ENCODE results near the gene LTA. TPM values are rescaled to one million over a fixed set of nuclear protein-coding genes. Genes with fewer than 3 reads are reported as not detected.
"Not testable (repeated sequence)": the region's sequence is repeated elsewhere in the genome, so short reads cannot be mapped to it uniquely, and the experiment has no call there.

LTA gene
- total RNA-seq, 1 experiment from 2014 or later = not detected

DNA sequence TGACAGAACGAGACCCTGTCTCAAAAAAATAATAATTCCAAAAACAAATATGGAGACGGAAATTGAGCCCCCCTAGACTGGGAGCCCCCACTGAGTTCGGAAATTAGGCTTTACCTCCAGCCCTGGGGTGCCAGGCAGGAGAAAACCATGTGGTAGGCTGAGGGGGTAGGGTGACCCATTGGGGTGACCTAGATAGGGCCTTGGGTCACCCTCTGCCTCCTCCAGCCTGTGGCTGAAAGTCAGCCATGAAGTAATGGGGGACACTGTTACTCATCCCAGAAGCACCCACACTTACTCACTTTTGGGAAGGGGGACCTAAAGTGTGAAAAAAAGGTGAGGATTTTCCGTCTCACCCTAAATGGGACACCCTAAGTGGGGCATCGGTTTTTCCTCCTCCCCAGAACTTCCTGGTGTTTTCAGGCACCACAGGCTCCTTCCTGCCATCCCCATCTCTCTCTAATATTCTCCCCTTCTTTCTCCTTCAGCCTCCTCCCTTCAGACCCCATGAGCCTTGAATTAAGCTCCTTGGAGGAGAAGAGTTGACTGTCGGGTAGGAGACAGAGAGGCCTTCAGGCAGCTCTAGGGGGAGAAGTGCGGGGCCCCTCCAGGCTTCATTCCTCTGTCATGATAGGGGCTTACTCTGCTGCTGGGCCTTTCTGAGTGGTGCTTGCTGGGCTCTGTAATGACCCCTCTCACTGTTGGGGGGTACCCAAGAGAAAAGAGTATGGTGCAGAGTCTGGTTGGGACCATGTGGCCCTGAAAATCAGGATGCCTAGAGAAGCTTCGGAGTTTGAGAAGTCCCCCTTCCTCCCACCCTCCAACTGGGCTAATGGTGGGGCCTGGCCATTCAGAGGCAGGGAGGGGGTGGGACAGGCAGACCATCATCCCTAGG lies 7.7 kb downstream of the LTA start:
- in situ Hi-C loops (cut with HindIII; ENCODE audit: low pct_unique_long_range_greater_than_20kb, low sequenced_read_pairs) = no loop called here
- no peak for DNase-seq (ENCODE audit: low read depth, low spot score)

DNA sequence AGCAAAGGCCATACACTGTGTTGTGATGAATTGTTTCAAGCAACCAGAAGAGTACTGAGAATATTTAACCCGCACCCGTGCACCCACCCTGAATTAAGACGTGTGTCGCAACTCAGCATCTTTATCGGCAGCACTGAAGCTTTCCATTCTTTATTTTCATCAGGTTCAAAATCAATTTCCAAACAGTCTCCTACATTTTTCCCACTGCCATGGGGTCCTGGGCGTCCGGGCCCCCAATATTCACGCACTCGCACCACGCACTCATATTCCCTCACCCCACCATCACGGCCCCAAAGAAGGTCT lies 8.3 kb downstream of the LTA start:
- in situ Hi-C loops (cut with HindIII; ENCODE audit: low pct_unique_long_range_greater_than_20kb, low sequenced_read_pairs) = no loop called here

DNA sequence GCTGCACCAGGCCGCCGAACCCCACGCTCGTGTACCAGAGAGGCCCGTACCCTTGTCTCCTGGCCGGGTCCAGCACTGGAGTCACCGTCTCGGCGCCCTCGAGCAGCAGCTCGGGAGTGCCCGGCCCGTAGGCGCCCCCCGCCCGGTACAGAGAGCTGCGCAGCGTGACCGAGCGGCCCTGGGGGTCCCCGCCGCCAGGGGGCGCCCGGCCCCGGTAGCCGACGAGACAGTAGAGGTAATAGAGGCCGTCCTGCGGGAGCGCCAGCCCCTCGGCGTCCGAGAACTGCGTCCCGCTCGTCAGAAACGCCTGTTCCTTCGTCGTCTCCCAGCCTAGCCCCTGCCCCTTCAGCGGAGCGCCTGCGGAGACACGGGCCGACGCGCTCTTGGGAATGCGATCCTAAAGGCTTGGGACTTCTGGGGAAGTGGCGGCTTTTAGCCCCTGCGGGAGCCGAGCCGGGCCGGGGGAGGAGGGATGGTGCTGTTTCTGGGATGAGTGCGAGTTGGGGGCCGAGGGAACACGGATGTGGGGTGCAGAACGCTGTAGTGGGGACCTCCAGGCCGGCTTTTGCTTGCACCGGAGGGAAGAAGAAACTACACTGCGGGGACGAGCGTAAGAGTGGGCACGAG lies 8.8 kb downstream of the LTA start:
- in situ Hi-C loops (cut with HindIII; ENCODE audit: low pct_unique_long_range_greater_than_20kb, low sequenced_read_pairs) = no loop called here
- peak; percentile 75 for DNase-seq (ENCODE audit: low read depth, low spot score)

More for the DNA sequence above, 8.3 kb downstream of the LTA start:
- no peak for DNase-seq (ENCODE audit: low read depth, low spot score)

DNA sequence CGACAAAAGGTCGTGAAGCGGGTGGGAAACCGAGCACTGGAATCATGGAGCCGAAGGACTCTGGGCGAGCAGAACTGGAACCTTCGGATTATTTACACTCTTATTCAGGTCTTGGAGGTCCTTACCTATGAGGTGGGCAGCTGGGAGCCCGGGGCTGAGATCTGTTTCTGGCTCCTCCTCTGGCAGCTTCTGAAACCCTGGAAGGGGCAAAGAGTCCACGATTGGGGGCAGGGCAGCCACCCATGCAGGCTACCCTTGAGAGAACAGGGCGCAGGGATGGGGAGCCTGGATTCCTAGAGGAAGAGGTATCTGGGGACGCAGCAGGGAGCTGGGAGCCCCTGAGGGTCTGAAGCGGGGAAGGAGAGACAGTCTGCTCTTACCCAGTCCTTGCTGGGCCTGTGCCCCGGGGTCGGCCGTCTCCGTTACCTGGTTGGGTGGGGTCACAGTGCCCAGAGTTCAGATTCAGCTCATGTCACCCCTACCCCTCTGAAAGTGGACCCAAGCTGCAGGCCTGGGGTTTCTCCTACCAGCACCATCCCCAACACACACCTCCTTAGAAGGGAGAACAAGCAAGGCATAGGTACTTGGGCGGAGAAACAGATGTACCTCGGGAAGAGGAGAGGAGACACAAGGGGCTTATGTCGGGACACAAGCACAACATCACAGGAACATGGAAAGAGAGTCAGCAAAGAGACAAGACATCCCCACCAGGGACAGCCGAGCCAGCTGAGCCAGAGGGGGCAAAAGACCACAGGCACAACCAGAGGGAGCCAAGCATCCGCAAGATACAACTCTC lies 9.5 kb downstream of the LTA start:
- in situ Hi-C loops (cut with HindIII; ENCODE audit: low pct_unique_long_range_greater_than_20kb, low sequenced_read_pairs) = no loop called here
- DNase-seq (ENCODE audit: low read depth, low spot score) = no peak

DNA sequence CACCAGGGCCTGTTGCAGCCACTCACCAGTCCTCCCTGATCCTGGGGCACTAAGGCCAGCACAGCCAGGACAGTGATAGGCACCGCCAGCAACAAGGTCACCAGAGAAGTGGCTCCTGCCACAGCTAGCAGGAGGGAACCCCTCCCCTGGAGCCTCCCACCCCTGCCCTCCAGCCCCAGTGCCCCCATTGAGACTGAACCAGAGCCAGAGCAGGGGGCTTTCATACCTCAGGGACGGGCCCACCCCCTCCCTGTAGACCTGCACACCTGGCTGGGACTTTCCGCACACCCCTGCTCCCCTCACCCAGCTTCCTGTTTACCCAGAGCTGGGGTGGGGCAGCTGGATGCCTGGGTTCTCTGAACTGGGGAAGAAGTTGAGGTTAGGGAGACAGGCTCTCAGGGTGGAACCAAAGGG lies 10.1 kb downstream of the LTA start, which contains the start of gene LTB:
LTB (minus strand) TSS at position 195 of the 414 bp plus-strand sequence; CDS start at position 188, 7 bp downstream.
- DNase-seq (ENCODE audit: low read depth, low spot score) = no peak
- in situ Hi-C loops (cut with HindIII; ENCODE audit: low pct_unique_long_range_greater_than_20kb, low sequenced_read_pairs) = no loop called here

DNA sequence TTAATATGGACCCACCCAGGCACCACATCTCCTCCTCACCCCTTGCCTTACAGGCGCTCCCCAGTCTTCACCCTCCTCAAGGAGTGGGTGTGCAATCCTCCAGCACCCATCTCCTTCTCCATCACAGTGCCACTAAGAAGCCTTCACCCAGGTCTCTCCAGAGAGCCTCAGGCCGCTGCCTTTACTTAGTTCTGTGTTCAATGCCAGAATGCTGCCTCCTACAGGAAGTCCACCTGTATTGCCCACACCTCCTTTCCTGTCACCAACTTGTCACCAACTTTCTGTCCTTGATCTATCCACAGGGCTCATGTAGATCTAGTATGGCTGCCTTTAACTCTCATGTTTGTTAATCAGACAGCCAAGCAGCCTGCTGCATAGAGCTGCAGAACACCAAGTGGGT lies 13.4 kb downstream of the LTA start:
- in situ Hi-C loops (cut with HindIII; ENCODE audit: low pct_unique_long_range_greater_than_20kb, low sequenced_read_pairs) = no loop called here
- peak; percentile 45 for DNase-seq (ENCODE audit: low read depth, low spot score)

DNA sequence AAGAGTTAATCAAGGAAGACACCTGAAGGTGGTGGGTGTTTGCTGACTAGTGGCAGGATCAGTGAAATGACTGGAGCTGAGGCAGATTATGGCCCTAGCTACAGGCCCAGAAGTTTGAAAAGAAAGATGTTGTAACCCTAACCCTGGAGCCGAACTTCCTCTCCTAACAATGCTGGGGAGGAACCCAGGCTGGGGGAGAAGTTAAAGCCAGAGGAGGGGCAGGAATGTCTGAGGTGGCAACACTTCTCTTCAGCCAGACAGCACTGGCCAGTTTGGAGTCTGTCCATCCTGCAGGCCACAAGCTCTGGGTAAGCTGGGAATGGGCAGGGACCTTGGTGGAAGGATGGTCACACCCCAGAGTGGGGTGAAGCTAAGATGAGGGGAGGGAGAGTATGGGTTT lies 13.9 kb downstream of the LTA start, which contains the start of gene LST1:
LST1 (plus strand) TSS at position 270 of the 400 bp plus-strand sequence. CDS start 1,023 bp downstream, outside the sequence.
- DNase-seq (ENCODE audit: low read depth, low spot score) = no peak
- in situ Hi-C loops (cut with HindIII; ENCODE audit: low pct_unique_long_range_greater_than_20kb, low sequenced_read_pairs) = no loop called here

DNA sequence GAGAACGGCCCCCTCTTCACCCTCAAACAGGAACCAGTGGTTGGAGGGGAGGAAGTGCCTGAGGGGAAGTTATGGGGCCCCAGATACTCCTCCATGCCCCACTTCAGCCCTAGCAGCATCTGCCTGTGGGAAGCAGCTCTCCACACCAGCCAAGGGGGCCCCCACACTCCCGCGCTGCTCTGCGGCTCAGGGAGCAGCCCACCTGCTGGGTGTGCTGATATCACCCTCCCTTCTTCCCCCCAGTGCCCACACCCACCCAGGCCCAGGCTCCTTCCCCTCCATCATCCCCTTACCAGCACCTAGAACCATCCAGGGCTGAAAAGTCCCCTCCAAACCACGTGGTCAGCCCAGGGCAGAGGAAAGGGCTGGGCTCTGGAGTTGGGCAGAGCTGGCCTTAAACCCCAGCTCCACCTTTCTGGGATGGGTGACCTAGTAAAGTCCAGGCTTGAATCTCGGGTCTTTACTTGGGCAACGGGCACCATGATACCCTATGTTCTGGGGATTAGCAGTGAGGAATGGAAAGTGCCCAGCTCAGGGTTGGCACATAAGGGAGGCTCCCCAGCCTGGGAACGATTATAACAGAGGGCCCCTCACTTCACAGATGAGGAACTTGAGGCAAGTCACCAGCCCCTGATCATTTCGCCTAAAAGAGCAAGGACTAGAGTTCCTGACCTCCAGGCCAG lies 14.7 kb downstream of the LTA start:
- in situ Hi-C loops (cut with HindIII; ENCODE audit: low pct_unique_long_range_greater_than_20kb, low sequenced_read_pairs) = no loop called here
- no peak for DNase-seq (ENCODE audit: low read depth, low spot score)

DNA sequence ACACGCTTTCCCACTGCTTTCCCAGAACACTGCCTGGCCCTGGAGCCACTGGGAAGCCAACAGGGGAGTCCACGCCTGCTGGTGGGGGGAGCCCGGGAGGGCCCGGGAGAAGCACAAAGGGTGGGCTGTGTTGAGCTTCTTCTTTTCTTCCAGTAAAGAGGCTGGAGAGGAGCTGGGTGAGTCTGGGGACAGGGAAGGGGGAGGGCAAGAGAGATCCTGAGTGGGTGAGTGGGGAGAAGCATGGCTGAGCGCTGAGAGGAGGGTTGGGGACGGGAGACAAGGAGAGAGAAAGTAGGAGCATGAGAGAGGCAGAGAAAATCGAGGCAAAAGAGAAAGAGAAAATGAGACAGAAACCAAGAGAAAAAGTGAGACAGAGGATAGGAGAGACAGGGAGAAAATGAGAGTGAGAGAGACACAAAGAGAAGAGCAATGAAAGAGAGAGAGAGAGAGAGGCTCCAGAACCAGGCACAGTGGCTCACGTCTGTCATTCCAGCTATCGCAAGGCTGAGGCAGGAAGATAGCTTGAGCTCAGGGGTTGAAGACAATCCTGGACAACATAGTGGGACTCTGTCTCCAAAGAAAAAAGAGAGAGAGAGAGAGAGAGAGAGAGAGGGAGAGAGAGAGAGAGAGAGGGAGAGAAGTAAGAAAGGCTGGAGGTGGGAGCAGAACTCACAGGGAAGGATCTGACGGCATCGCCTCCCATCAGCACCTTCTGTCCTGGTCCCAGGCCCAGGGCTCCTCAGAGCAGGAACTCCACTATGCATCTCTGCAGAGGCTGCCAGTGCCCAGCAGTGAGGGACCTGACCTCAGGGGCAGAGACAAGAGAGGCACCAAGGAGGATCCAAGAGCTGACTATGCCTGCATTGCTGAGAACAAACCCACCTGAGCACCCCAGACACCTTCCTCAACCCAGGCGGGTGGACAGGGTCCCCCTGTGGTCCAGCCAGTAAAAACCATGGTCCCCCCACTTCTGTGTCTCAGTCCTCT lies 16.0 kb downstream of the LTA start:
- in situ Hi-C loops (cut with HindIII; ENCODE audit: low pct_unique_long_range_greater_than_20kb, low sequenced_read_pairs) = no loop called here
- DNase-seq (ENCODE audit: low read depth, low spot score) = no peak

DNA sequence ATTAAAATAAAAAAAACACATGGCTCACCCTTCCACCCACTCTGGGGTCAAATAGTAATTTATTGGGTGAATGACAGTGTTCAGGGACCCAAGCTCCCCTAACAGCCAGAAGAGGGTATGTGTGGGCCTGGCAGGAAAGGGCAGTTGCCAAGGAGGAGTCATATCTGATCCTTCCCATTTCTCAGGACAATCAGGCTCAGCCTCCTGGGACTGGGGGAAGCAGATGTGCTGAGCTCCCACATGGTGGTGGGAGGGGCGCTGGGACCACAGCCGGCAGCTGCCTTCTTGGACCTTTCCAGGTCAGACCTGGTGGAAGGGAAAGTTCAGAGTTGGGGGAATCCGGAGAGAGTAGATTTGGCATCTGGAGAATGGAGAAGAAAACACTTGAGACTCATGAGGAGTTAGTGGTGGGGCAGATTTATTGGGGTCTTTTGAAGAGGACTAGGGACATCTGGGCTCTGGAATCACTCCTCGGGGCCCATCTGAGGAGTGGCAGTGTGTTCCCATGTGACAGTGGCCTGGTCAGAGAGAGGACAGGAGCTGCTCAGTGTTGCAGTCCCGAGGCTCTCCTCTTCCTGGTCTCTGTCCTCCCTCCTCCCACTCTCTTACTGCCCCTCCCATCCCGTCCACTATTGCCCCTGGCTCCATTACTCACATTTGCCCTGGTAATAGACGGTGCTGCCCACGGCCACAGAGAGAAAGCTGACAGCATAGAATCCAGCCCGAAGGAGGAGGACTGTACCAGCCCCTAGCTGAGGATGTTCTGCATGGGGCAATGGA lies 17.0 kb downstream of the LTA start:
- peak; percentile 15 for DNase-seq (ENCODE audit: low read depth, low spot score)
- in situ Hi-C loops (cut with HindIII; ENCODE audit: low pct_unique_long_range_greater_than_20kb, low sequenced_read_pairs) = no loop called here

DNA sequence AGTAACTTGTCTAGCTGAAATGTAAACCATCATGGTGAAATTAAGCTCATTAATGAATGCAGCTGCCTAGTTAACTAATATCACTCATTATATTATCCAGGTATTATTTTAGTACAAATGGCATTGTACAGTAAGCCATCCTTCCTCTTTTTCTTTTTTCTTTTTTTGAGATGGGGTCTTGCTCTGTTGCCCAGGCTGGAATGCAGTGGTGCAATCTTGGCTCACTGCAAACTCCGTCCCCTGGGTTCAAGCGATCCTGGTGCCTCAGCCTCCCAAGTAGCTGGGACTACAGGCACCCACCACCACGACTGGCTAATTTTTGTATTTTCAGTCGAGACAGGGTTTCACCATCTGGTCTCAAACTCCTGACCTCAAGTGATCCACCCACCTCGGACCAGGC lies 18.6 kb downstream of the LTA start:
- in situ Hi-C loops (cut with HindIII; ENCODE audit: low pct_unique_long_range_greater_than_20kb, low sequenced_read_pairs); DNase-seq (ENCODE audit: low read depth, low spot score): not testable (repeated sequence)

DNA sequence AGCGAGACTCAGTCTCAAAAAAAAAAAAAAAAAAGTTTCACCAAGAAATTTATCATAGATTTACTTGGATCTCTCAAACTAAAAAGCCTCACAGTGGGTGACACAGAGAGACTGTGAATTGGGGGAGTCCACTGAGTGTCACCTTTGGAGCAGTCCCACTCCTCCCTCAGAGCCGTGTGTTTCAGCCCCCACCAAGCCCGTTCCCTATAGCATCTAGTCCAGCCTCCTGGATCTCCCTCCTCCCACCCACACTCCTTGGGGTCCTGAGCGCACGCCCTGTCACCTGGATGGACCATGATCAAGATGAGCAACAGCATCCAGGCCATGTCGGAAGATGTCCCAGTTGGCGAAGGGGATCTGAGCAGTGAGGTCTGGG lies 20.3 kb downstream of the LTA start:
- DNase-seq (ENCODE audit: low read depth, low spot score) = no peak
- in situ Hi-C loops (cut with HindIII; ENCODE audit: low pct_unique_long_range_greater_than_20kb, low sequenced_read_pairs) = no loop called here

DNA sequence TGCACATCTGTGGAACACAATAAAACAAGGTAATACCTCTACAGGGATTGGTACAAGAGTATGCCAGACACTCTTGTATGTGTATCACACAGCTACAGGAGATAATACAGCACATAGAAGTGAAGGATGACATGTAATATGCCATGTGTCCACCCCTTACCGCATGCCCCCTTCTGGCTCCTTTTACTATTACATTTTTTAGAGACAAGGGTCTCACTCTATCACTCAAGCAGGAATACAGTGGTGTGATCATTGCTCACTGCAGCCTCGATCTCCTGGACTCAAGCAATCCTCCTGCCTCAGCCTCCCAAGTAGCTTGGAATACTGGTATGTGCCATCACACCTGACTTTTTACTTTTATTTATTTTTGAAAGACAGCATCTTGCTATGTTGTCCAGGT lies 24.9 kb downstream of the LTA start:
- in situ Hi-C loops (cut with HindIII; ENCODE audit: low pct_unique_long_range_greater_than_20kb, low sequenced_read_pairs) = no loop called here
- DNase-seq (ENCODE audit: low read depth, low spot score) = peak; percentile 68

DNA sequence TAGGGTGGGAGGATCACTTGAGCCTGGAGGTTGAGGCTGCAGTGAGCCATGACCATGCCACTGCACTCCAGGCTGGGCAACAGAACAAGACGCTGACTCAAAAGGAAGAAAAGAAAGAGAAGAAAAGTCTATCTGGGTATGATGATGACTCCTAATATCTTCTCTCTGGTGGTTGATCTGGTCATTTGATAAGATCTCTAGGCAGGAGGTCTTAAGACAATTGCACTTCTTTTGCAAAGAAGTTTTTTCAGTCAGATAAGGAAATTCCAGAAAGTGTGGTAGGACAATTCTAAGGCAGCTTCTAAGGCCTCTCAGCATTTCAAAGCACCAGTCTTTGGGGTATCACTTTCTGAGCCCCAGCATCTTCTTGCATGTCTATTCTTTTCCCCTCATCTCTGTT lies 35.2 kb downstream of the LTA start:
- in situ Hi-C loops (cut with HindIII; ENCODE audit: low pct_unique_long_range_greater_than_20kb, low sequenced_read_pairs) = no loop called here
- no peak for DNase-seq (ENCODE audit: low read depth, low spot score)

DNA sequence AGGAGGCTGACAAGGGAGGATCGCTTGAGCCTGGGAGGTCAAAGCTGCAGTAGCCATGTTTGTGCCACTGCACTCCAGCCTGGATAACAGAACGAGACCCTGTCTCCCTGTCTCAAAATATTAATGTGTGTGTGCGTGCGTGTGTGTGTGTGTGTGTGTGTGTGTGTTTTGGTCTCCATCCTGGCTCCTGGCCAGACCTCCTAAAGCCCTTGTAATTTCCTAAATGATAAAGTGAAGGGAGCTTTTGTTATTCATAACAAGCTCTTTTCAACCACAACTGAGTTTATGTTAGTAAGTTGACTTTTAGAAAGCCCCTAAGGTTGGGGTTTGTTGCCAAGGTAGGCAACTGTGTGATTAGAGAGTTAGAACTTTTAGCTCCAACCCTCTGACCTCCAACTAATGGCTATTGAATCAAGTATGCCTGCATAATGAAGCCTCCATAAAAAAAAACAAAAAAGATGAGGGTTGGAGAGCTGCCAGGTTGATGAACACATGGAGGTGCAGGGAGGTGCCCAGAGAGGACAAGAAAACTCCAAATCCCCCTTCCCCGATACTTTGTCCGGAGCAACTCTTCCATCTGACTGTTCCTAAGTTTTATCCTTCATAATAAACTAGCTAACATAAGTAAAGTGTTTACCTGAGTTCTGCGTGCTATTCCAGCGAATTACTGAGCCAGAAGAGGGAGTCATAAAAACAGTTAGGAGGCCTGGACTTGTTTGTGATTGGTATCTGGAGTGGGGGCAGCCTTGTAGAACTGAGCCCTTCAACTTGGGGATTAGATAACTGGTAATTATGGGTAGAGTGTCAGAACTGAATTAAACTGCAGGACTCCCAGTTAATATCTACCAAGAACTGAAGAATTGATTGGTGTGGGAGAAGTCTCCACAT lies 37.7 kb downstream of the LTA start:
- in situ Hi-C loops (cut with HindIII; ENCODE audit: low pct_unique_long_range_greater_than_20kb, low sequenced_read_pairs) = no loop called here
- DNase-seq (ENCODE audit: low read depth, low spot score) = no peak

Measured in SK-MEL-5 (cell line).